ENCODE measurements around the gene PEX3.
"Not testable (repeated sequence)": the region's sequence is repeated elsewhere in the genome, so short reads cannot be mapped to it uniquely, and the experiment has no call there.

Gene PEX3

GRCh38 chr6:143449082-143449713, 1.4 kb upstream of the PEX3 start:
- DNase-seq (ENCODE audit: low read depth) = no peak

GRCh38 chr6:143449714-143450452, 722 bp upstream of the PEX3 start:
- DNase-seq (ENCODE audit: low read depth) = peak; percentile 13

DNA sequence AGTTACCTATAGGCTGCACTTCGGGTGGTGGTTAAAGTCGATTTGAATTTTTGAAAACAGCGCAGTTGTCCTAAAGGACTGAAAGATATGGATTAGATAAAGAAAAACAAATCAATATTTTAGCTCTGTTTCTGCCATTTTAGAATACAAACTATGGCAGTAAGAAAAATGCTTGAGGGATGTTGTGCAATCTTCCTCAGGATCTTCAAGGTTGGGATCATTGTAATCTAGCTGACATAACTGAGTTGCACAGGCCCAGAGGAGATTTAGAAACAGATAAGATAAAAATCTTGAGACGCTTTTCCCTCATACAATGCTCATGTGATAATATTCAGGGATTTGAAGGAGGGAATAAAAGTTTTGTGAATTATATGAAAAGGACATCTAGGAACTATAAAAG, 926 bp downstream of the PEX3 start:
- no peak for DNase-seq (ENCODE audit: low read depth)

- no peak for DNase-seq (ENCODE audit: low read depth)
Measured at GRCh38 chr6:143457563-143458359, 7.2 kb downstream of the PEX3 start.

DNA sequence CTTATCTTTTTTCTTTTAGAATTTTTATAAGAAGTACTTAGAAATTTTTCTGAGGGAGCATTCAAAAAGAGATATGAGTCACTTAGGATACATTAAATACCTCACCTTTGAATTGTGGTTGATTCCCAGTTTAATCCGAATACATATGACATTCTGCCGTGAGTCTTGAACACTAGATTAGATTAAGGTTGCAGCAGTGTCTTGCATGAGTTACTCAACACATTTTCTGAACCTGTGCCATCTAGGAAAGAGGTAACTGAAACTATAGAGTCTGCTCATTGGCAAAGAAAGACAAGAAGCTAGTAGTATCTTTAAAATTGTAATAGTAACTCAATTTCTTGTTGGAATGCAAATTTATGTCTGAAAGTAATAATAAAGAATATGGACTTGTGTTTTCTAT, 14.9 kb downstream of the PEX3 start:
- no peak for DNase-seq (ENCODE audit: low read depth)

- DNase-seq (ENCODE audit: low read depth) = no peak
Measured at GRCh38 chr6:143468026-143468425, 17.4 kb downstream of the PEX3 start.

DNA sequence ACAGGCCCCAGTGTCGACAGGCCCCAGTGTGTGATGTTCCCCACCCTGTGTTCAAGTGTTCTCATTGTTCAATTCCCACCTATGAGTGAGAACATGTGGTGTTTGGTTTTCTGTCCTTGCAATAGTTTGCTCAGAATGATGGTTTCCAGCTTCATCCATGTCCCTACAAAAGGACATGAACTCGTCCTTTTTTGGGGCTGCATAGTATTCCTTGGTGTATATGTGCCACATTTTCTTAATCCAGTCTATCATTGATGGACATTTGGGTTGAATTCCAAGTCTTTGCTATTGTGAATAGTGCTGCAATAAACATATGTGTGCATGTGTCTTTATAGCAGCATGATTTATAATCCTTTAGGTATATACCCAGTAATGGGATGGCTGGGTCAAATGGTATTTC, 18.2 kb downstream of the PEX3 start:
- DNase-seq (ENCODE audit: low read depth) = not testable (repeated sequence)

- no peak for DNase-seq (ENCODE audit: low read depth)
Measured at GRCh38 chr6:143471822-143472221, 21.2 kb downstream of the PEX3 start.

- no peak for DNase-seq (ENCODE audit: low read depth)
Measured at GRCh38 chr6:143476545-143476944, 25.9 kb downstream of the PEX3 start.

DNA sequence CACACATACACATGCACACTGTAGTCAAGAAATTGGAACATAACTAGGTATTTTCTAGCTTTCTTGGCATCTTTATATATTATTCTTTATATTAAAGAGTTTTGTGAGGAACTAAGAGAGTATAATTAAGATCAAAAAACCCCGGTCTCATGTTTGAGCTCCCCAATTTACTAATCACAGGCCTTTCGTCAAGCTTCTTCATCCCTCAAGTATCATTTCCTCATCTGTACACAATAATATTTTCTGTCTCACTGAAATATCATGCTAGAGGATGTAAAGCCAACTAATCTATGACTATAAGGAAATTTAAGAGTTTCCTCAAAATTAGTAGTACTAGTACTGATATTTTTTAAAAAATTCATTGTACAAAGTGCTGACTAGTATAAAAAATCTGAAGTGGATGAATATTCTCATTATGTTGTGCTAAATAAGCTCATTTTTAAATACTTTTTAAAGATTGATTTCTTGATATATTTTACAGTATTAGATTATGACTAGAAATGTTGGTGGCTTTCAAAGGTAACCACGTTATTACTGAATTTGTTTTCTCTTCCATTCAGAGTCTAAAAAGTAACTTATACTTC, 28.0 kb downstream of the PEX3 start:
- no peak for DNase-seq (ENCODE audit: low read depth)

DNA sequence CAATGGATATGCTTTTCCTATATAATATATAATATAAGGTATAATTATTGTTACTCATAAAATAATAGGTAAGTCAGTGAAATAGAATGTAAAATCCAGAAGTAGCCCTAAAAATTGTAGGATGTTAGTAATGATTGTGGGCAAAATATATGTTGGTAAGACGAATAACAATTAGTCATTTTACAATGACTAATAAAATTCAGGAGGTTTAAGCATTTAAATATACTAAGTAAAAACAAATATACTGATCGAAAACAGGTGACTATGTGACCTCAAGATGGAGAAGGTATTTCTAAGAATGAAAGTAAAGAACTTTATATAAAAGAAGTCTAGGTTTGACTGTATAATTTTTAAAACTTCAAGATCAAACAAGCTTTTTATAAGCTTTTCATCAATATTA, 32.0 kb downstream of the PEX3 start:
- DNase-seq (ENCODE audit: low read depth) = no peak

- DNase-seq (ENCODE audit: low read depth) = no peak
Measured at GRCh38 chr6:143485967-143486366, 35.4 kb downstream of the PEX3 start.

GRCh38 chr6:143486752-143487151, 36.1 kb downstream of the PEX3 start:
- no peak for DNase-seq (ENCODE audit: low read depth)

GRCh38 chr6:143490244-143490643, 39.6 kb downstream of the PEX3 start:
- no peak for DNase-seq (ENCODE audit: low read depth)

- DNase-seq (ENCODE audit: low read depth) = no peak
Measured at GRCh38 chr6:143490775-143491174, 40.2 kb downstream of the PEX3 start.

DNA sequence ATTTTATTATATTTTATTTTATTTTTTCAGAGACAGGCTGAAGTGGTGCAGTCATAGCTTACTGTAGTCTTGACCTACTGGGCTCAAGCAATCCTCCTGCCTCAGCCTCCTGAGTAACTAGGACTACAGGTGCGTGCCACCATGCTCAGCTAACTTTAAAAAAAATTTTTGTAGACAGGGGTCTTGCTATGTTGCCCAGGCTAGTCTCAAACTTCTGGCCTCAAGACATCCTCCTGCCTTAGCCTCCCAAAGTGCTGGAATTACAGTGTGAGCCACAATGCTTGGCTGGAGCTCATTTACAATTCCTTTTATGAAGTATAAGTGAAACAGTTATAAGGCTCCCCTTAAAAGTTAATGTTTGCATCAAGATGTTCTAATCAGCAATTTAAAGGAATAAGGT, 46.4 kb downstream of the PEX3 start:
- no peak for DNase-seq (ENCODE audit: low read depth)

GRCh38 chr6:143498428-143498827, 47.8 kb downstream of the PEX3 start:
- no peak for DNase-seq (ENCODE audit: low read depth)

- no peak for DNase-seq (ENCODE audit: low read depth)
Measured at GRCh38 chr6:143501851-143502250, 51.2 kb downstream of the PEX3 start.

GRCh38 chr6:143504369-143504768, 53.8 kb downstream of the PEX3 start:
- DNase-seq (ENCODE audit: low read depth) = no peak

DNA sequence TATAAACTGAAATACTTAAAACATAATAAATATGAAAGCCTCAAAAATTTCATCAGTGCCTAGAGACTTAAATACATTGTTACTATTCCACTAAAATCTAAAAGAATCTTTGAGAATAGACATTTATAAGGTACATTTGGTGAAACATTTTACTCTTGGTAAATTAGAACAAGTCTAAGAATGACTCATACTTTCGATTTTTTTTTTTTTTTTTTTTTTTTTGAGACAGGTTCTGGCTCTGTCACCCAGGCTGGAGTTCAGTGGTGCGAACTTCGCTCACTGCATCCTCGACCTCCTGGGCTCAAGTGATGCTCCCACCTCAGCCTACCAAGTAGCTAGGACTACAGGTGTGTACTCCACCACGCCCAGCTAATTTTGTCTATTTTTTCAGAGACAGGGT, 54.5 kb downstream of the PEX3 start:
- no peak for DNase-seq (ENCODE audit: low read depth)

- DNase-seq (ENCODE audit: low read depth) = no peak
Measured at GRCh38 chr6:143505537-143505936, 54.9 kb downstream of the PEX3 start.

DNA sequence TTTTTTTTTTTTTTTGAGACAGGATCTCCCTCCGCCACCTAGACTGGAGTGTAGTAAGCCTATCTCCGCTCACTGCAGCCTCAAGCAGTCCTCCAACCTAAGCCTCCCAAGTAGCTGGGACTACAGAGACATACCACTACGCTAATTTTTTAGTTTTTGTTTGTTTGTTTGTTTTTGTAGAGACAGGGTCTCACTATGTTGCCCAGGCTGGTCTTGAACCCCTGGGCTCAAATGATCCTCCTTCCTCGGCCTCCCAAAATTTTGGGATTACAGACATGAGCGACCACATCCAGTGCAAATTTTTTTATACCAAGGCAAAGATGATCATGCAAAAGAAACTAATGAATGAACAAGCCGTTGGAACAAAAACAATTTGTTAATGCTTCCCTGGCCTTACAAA, 55.6 kb downstream of the PEX3 start:
- DNase-seq (ENCODE audit: low read depth) = no peak

DNA sequence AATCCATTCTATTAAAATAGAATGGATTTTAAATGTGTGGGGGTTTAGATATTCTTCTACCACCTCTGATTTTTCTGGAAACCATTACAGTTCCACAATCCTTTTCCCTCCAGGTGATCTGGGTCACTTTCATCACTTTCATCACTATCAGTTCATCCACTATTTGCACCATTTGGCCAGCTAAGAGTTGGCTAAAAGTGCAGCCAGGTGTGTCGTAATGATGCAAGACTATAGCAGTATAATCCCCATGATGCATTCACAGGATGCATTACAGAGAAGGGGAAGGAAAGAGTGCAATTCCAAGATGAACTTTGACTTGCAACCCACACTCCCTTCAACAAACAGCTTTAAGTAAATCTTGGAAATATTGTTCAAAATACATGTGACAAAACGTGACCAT, 56.0 kb downstream of the PEX3 start:
- no peak for DNase-seq (ENCODE audit: low read depth)
